GM19328 (cell line): ENCODE data around the gene SLC25A45.

ENCODE experiments used
- ATAC-seq: cut with Tn5 transposase; IDR thresholded peaks from one replicate; pipeline ENCODE4 v1.9.1; 2021; ENCODE audit warnings: mild to moderate bottlenecking, moderate library complexity; ENCODE audit not compliant: unreplicated experiment

Gene SLC25A45

GRCh38 chr11:65389294-65389980 lies 7.0 kb upstream of the SLC25A45 start:
- no peak for ATAC-seq

- no peak for ATAC-seq
These were observed 6.3 kb upstream of the SLC25A45 start for GRCh38 chr11:65388731-65389130.

DNA sequence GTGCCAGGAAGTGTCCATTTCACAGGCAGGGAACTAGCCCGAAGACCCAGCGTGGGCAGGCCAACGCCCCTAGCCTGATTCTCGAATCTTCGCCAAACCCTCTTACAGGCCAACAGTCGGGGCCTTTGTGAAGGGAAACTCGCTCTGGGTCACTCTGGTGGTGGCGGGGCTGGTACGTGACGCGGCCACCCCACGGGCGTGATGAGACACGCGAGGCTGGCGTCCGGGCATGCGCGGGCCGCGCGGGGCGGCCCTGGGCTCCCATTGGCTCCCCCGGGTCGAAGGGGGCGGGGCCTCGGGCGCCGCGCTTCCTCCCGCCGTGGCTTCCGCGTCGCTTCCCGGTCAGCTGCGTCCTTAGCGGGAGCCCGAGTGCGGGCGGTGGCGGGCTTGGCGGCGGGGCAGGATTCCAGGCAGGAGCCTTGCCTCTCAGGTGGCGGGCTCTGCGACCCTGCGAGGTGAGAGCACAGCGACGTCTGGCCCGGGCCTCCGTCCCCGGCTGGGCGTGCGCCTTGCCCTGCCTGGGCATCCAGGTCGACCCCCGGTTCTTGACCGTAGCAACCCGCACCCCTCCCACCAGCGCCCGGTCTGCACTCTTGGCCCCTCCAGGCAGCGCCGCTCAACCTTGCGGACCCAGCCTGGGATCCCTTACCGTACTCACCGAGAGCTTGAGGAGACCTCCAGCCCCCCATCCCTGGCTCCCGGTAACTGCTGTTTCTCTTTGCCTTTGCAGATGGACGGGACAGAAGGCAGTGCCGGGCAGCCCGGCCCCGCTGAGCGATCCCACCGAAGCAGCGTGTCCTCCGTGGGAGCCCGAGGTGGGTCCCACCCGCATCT lies 4.1 kb upstream of the SLC25A45 start, which contains the start of gene FRMD8:
Gene FRMD8 (plus strand): TSS at position 331 of the 834 bp plus-strand sequence. CDS start 400 bp downstream, at position 731.
- no peak for ATAC-seq

- ATAC-seq = no peak
These were observed 1.9 kb upstream of the SLC25A45 start for GRCh38 chr11:65384301-65384889.

DNA sequence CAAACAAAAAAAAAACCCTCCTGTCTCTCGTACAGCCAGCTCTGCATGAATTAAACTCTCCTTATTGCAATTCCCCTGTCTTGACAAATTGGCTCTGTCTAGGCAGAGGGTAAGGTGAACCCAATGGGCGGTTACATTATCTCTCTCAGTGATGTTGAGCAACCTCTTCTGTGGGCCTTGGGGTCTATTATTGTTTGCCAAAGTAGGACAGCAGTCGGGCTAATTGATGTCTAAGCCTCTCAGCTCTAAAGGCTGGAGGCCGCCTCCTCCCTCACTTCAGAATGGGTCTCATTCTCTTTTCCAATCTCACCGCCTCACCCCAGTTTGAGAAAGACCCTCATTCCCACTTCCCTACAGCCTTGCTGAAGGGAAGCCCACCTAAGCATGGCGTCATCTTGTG lies 1.3 kb upstream of the SLC25A45 start:
- no peak for ATAC-seq

DNA sequence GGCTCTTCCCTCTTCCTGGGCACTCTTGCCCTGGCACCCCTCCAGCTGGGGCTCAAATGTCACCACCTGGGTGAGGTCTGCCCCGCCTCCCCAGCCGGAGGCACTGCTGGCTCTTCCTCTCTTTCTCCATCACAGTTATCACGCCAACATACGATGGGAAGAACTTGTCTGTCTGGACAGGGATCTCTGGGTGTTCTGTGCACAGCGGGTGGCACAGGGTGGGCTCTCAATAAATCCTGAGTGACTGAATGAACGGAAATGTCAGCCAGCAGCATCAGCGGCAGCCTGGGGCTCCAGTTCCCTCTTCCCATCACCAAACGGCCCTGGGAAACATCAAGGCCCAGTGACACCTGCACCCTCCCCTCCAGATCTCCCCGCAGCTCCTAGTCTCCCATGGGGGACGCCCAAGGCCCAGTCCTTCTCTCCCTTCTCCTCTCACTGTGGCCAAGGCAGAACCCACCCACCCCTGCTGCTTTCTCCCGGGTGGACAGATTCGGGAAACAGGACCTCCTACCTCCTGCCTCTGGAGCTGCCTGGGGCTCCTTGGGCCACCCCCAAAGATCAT lies 440 bp upstream of the SLC25A45 start:
- no peak for ATAC-seq

DNA sequence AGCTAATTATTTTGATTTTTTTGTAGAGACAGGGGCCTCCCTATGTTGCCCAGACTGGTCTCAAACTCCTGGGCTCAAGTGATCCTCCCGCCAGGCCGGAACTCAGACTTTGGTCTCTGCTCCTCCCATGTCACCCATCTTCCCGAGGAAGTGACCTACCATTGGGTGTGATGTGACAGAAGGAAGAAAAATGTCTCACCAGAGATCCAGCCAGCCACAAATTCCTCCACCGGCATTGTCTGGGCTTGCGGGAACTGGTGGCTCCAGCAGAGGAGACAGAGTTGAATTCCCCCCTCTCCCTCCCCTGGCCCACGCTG lies 772 bp downstream of the SLC25A45 start:
- ATAC-seq = no peak

GRCh38 chr11:65380460-65381119 lies 1.9 kb downstream of the SLC25A45 start:
- ATAC-seq = no peak

DNA sequence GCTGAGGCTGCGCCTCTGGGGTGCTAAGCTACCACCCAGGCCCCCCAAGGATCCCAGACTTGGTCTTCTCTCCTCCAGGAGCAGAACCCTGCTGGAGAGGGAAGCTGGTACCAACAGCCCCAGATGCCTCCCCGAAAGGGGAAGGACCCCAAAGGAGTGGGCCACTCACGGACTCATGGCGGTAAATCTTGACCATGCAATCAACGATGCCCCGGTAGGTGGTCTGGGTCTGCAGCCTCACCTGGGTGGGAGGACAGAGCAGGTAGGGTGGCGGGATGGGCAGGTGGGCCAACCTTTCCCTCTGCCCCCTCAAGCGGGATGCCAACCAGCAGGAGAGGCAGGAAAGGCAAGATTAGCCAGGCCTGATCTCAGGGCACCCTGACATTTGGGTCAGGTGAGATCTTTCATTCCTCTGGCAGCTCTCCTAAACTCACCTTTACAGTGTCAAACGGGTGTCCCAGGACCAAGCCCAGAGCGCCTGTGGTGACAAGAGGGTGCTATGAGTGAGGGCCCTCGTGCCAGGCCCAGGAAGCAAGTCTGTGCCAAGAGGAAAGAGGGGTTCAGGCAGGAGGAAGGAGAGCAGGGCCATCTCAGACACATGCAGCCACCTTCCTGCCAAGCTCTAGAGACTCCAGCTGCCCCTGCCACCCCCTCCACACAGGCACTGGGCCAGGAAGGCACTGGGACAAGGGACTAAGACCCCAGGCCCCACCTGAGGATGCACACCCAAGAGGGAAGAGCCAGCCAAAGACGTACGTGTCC lies 2.6 kb downstream of the SLC25A45 start:
- no peak for ATAC-seq

GRCh38 chr11:65378928-65379638 lies 3.4 kb downstream of the SLC25A45 start:
- ATAC-seq = no peak

DNA sequence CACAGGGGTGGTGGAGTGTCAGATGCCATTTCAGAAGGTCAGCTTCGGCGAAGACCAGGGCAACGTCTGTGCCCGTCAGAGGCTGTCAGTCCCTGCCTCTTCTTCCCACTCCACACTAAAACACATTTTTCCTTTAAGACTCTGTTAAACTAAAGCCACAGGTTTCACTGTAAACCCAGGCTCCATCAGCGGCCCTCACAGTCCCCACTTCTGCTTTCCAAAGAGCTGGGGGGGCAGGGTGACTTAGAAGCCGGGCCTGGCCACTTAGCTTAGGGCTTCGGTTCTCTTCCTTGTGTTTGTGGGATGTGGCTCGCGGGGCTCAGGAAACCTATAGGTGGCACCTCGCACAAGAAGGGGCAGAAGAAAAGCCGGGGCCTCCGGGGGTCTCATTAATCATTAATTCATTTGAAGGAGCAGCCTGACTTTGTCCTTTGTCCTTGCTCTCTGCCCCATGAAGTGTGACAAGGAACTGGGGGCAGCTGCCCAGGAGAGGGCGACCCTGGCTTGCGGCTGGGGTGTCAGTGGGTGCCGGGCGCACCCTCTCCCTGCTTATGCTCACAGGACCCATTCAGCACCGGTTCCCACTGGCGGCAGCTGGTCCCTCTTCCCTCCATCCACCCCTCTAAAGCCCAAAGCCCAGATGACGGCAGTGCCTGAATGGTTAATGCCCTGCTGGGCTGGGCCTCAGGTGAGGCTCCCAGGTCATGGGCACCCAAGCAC lies 4.1 kb downstream of the SLC25A45 start:
- no peak for ATAC-seq

GRCh38 chr11:65377777-65378176 lies 4.7 kb downstream of the SLC25A45 start:
- ATAC-seq = no peak

DNA sequence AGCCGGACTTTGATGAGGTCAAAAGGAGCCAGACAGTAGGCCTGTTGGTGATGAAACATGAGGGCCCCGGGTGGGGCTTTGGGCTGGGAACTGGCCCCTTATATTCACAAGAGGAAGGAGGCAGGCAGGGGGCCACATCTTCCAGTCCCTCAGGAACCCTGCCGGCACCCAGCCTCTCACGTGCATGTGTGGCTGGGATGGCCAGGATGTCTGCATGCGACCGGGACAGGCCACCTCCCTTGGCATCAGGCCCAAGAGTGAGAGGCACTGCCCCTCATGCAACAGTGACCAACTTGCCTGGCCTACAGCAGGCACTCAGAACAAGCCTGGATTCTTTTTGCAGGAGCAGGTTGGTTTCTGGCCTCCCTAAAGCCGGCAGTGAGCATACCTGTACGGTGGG lies 5.4 kb downstream of the SLC25A45 start:
- ATAC-seq = no peak

- ATAC-seq = no peak
These were observed 6.2 kb downstream of the SLC25A45 start for GRCh38 chr11:65376138-65376713.

DNA sequence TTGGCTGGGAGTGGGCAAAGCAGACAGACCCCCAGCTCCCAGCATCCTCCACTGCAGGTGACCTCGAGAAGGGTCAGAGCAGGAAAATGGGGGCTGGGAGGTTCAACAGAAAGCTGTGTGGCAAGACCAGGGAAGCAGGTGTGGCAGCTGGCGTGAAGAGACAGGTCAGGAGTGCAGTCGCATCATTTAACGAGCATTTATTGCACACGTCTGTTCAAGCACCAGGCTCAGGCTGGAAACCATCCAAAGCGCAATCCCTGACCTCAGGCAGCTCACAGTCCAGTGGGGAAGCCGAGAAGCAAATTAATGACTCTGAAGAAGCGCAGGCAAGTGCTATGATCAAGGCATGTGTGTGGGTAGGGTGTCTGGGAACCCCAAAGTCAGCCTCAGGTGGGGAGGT lies 7.4 kb downstream of the SLC25A45 start:
- ATAC-seq = no peak

GRCh38 chr11:65373839-65374580 lies 8.4 kb downstream of the SLC25A45 start:
- ATAC-seq = no peak

- no peak for ATAC-seq
These were observed 11.8 kb downstream of the SLC25A45 start for GRCh38 chr11:65370659-65371049.

DNA sequence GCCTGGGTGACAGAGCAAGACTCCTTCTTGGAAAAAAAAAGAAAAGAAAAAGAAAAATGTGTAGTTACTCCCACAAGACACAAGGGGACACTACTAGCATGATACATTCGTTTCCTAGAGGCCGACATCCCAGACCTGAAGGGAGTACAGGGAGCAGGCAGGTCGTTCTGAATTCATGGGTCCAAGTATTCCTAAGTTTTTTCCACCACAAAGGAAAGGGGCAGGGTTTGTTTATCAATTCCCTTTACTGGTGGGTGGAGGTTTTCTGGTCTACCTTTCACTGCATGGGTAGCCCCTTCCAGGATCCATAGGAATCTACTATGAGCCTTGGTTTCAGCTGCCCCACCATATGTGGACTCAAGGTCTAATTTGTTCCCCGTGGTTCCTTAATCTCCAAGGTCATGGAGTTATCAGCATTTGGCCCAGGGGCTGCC lies 16.1 kb downstream of the SLC25A45 start:
- ATAC-seq = no peak
